ENCODE measurements around the gene ALS2CL.

The ALS2CL gene

DNA sequence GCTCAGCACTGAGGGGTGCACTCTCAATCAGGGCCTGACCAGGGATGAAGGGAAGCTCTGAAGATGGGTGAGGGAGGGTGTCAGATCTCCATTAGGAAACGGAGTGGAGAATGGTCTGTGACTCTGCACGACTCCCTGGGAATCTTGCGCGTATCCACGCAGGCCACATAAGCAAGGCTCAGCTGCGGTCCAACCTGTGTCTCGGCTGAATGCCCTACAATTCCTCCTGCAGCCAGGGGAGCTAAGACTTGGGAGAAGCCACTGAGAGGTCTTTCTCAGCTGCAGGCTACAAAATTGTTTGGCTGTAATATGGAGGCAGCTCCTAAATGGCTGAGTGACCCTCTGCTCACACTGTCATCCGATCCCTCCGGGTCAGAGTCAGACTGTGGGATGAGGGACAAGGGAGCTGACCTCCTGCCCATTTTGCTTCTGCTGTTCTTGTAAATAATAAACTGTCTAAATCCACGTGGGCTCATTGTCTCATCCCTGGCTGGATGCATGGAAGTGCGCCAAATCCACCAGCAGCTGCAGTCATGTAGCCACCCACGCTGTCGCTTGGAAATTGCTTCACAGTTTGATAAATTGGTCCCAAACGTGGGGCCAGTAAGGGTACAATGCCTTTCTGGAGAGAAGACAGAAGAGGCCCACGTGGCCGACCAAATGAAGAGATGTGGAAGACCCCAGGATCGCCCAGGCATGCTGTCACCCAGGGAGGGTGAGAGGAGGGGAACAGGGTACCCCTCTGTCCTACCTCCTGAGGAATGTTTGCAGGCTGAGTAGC is 30.5 kb downstream of the ALS2CL start:
- peak; percentile 41 for DNase-seq

DNA sequence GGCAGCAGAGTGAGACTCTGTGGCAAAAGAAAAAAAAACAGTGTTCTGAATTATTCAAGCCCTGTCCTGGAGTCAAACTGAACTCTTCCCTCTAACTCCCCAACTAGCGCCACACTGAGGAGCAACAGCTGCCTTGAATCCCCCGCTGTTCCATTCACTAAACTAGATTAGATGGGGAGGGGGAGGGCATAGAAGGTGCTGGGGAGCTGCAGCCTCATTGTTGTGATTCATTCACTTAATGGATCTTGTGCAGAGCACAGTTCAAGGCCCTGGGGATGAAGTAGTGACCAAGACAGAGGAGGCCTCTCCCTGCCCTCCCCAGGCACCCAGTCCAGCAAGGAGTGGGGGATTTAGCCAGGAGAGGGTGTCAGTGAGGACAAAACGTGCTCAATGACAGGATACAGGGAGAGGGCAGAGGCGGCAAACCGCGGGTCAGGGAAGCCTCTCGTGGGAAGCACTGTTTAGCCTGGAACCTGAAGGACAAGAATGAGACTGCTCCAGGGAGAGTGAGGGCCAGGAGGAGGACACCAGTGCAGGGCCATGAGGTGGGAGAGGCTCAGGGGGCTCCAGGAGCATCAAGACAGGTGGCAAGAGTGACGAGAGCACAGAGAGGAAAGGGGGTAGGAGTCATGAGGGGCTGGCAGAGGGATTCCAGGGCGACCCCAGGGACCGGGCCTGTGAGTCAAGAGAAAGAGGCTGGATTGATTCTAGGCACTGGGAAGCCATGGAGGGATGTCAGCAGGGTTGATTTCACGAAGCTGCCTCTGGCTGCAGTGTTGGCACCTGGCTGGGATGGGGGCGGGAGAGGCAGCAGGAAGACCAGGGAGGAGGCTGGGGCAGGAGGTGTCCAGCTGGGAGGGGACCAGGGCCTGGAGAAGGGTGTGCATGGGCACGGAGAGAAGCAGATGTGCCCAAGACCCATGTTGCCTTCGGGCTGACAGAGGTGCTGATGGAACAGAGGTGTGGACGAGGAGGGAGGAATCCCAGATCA is 31.4 kb downstream of the ALS2CL start:
- no peak for DNase-seq

DNA sequence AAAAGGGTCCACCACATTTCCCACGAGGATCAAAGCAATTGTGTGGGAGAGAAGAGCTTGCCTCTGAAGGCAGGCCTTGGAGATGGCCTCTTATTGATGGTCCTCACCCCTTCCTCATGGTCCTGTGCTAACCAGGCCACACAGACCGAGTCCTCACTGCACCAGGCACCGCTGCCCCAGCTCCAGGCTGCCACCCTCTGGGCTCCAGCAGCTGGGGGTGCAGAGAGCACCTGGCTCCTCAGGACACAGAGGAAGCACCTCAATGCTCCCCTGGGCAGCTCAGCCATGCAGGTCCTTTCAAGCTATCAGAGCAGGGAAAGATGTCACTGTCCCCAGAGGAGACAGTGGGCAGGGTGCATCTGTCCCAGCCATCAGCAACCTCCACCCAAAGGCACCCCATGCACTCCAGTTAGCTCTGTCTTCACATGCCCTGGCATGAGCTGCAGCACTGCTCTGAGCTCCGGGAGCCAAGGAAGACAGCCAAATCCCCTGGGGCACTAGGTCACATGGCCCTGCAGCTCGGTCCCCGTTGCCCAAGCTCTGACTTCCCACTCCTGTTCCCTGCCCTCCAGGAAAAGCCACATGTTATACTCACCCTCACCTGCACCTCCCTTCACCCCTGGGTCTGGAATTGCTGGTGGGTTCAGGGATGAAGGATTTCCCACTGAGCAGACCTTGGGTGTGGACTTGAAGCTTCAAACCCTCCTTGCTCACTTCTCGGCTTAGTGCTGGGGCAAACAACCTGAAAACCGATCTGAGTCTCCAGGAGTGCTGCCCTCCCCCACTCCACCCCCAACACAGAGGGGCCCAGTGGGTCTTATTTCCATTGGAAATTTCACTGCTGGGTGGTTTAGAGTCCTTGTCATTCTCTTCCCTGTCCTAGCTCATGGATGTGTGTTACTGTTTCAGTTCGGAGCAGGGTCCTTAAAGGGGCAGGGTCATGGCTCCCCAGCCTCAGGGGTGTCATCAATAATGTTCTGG is 32.6 kb downstream of the ALS2CL start:
- no peak for DNase-seq

DNA sequence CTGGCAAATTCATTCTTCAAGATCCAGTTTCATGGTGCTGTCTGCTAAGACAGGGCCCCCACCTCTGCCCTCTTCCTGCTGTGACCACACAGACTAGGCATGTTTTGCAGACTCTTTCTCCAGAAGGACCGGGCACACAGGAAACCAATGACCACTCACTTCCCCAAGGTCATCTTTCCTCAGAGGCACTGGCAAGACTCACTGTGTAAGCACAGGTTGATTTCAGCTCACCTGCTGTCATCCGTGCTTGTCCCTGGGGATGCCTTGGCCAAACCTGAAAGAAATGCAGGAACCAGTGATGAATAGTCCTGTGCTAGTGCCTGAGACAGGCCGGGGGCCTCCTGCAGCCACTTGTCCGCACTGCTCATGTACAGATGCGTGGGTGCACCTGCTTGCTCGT is 33.5 kb downstream of the ALS2CL start:
- DNase-seq, result no peak

DNA sequence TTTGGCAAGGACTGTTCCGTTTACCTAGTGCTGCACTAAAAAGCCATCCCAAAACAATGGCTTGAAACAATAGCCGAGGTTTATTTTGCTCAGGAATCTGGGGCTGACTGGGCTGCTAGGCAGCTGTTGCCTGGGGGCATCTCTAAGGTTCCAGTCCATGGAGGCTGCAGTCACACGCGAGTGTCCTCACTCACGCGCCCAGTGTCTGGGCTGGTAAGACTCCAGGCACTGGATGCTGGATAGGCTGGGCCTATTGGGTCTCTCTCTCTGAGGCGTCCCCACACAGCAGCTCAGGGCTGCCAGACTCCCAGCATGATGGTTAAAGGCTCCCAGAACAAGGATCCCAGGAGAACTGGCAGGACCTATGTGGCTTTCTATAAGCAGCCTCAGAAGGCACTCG is 34.2 kb downstream of the ALS2CL start:
- no peak for DNase-seq

DNA sequence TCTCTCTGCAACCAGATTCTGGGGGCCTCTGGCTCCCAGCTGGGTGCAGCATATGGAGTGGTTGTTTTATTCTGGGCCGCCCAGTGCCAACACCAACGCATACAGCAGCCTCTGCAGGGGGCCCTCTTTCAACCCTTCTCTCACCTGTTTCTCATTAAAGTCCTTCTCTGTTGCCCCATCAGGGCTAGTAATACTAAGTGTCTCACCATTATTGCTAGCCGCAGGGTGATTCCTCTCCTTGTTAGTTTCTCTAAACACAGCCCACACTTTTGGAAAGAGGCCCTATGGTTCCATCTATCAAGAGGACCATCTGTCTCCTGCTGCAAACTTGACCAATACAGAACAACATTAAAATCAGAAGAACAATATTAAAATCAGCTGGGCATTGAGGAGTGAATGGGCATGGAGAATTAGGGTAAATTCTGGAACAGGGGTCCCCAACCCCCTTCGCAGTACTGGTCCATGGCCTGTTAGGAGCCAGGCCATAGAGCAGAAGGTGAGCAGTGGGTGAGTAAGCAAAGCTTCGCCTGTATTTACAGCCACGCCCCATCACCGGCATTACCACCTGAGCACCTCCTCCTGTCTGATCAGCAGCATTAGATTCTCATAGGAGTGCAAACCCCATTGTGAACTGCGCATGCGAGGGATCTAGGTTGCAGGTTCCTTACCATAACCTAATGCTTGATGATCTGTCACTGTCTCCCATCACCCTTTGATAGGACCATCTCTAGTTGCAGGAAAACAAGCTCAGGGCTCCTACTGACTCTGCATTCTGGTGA is 36.5 kb downstream of the ALS2CL start:
- DNase-seq, result no peak

DNA sequence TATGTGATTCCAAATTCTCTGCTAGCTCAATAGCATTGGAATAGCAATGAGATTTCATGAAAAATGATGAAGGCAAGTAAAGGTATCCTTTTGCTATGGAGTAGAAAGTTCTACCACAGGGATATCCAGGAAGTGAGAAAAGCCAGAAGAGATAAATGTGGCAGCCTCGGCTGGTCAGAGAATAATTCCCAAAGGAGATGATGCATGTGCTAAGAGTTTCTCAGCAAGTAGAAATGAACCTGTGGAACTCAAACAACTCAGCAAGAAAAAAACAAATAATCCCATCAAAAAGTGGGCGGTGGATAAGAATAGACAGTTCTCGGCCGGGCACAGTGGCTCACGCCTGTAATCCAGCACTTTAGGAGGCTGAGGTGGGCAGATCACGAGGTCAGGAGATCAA is 38.2 kb downstream of the ALS2CL start:
- no peak for DNase-seq

DNA sequence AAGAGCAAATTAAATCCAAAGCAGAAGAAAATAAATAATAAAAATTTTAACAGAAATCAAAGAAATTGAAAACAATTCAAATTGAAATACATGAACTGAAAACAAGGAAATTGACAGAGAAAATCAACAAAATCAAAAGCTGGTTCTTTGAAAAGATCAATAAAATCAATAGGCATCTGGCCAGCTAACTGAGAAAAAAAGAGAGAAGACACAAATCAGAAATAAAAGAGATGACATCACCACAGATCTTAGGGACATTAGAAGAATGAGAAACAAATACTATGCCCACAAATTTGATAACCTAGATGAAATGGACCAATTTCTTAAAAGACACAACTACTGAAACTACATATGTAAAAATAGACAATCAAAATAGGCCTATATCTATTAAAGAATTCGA is 42.4 kb downstream of the ALS2CL start:
- no peak for DNase-seq

DNA sequence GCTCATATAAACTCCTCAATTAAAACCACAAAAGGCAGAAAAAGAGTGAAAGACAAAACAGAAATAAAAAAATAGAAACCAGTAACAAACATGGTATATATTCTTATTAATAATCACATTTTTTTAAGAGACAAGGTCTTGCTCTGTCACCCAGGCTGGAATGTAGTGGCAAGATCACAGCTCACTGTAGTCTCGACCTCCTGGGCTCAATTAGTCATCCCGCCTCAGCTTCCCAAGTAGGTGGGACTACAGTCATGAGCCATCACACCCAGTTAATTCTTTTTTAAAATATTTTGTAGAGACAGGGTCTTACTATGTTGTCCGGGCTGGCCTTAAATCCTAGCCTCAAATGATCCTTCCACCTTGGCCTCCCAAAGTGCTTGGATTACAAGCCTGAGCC is 44.0 kb downstream of the ALS2CL start:
- peak; percentile 42 for DNase-seq

DNA sequence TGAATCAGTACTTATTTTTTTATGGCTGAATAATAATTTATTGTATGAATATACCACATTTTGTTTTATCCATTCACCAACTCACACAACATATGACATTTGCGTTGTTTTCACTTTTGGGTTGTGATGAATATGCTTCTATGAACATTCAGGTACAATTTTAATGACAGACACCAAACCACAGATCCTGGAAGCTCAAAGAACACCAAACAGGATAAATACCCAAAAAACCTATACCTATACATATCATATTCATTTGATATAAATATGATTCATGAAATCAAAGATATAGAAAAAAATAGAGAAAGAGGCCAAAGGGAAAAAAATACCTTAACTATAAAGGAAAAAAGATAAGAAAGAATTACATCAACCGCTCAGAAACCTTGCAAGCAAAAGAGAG is 45.4 kb downstream of the ALS2CL start:
- DNase-seq, result no peak

DNA sequence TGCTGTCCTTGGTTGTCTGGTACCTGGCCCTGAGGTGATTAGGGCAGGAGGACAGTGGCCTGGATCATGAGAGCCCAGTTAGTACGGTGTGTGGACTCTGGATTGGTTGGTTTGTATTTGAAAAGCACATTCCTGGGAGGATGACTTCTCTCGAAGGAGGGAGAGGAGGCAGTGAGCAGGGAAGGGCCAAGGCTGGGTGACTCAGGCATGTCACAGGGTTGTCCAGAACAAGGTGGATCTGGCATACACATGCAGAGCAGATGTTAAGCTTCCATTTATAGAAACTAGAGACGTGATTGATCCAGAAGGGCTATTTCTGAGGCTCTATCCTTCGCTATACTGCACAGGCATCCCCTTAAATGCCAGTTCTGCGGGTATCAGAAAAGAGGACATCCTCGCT is 46.8 kb downstream of the ALS2CL start:
- DNase-seq, result peak; percentile 51

DNA sequence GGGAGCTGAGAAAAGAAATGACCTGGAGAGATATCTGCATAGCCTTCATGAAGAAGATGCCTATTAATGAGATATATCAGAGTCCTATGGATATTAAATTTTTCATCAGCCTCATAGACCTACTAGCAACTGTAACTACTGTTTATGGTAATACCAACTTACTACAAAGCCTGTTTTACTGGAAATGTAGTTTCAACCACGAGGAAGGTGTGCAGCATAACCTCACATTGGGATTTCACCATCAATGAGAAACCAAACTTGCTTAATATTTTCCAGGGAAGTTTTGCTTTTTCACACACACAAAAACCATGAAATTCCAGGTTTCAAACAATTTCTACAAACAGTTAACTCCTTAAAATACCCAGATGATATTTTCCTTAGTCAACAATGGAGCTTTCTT is 49.8 kb downstream of the ALS2CL start:
- DNase-seq, result no peak

DNA sequence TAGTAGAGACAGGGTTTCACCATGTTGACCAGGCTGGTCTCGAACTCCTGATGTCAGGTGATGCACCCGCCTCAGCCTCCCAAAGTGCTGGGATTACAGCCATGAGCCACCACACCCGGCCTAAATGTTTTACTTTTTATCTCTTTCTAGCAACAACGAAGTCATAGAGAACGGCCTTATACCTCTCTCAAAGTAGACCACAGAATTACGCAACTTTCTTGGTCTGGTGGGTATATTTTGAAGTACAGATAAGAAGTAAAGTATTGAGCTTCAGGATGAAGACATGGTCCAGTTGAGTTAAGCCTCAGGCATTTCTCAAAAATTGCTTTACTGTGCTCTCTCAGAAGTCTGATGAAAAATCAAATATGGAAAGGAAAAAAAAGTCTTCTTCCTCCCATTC is 50.5 kb downstream of the ALS2CL start:
- no peak for DNase-seq

DNA sequence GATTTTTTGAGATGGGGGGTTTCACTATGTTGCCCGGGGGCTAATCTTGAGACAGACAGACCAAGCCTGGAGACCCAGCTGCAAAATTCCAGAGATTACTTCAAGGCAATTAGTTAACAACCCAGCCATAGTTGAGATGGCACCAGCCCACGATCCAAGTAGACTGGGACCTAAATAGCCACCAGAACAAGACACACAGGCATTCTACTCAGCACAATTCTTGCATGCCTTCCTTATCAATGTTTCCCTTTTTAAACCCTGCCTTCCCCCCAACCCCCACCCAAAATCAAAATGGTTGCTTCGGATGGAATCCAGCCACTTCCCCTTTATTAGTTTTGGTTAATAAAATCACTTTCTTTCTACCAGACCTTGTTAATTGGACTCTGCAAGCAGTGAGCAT is 52.6 kb downstream of the ALS2CL start:
- DNase-seq, result no peak

DNA sequence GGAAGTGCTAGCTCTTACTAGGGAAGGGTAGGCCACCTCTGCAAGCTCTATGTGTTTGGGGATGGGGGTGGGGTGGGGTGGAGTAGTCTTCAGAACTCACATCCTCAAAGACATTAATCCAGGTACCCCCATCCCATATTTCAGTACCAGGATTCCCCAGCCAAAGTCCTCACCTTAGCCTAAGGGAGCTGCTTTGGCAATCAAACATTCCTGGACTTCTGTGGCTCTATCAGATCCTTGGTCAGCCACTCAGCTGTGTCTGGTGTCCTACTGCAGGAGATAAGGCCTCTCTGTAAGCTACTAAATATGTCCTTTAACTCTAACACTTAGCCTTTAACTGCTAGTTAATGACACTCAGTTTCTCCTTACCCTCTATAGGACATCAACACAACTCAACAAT is 54.3 kb downstream of the ALS2CL start:
- DNase-seq, result no peak

DNA sequence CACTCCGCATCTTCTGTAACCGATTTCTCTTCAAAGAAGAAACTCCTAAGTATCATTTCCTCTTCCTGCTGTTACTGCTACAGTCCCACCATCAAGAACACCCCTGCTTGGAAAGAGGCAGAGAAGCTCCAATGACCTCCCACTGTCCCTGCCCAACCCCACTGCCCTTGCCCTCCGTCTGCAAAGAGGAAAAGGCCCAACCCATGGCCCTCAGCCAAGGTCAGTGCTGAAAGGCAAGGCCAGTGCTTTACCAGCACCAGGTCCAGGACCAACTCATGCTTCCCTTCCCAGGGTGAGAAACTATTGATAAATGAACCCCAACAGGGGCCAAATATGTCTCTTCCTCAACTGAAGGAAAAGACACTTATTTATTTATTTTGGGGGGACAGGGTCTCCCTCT is 58.6 kb downstream of the ALS2CL start:
- DNase-seq, result no peak

DNA sequence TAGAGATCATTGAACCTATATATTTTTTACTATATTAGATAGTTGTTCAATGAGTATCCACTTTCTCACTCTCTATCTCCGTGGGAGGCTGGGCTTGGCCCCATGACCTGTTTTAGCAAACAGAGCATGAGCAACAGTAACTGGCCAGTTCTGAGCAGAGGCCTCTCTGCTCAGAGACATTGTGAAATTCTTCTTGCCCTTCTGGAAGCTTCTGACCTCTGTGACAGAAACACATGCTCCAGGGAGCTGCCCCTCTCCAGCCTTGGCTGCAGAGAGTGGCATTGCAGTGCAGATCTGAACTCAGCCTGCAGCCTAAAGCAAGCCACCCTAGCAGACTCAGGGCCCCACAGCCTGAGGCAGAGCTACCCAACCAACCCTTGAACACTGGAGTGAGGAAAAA is 60.7 kb downstream of the ALS2CL start:
- DNase-seq, result no peak

DNA sequence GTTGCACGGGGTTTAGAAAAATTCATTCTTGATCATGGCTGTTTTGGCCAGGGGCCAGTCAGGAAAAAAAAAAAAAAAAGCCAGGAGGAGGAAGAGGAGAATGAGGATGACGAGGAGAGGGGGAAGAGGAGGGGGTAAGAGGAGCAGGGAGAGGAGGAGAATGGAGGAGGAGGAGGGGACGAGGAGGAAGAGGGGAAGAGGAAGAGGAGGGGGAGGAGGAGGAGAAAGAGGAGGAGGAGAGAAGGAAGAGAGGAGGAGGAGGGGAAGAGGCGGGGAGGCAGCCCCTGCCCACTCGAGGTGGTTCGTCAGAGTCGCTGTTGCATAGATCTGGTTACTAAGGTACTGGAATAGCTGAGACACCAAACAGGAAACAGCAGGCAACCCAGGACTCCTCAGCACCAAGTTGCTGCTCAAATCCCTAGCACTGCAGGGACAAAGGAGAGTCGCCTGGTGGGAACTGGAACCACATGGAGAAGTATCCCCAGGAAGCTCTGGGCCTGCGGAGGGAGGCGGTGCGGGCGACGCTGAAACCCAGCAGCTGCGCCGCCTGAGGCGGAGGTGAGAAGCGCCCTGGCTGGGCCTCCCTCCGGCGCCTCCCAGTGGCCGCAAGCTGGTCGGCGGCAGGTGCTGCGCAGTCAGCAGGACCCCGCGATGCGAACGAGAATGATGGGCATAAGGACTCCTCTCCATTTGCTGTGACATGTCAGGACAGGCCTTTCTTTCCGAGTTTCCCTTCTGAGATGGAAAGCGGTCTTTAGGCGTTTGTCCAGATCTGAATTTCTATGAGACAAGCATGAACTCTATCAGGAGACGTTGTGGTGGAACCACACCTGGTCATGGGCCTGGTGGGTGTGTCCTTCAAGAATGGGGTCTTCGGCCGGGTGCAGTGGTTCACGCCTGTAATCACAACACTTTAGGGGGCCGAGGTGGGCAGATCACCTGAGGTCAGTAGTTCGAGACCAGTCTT is 63.6 kb downstream of the ALS2CL start:
- DNase-seq, result peak; percentile 80

DNA sequence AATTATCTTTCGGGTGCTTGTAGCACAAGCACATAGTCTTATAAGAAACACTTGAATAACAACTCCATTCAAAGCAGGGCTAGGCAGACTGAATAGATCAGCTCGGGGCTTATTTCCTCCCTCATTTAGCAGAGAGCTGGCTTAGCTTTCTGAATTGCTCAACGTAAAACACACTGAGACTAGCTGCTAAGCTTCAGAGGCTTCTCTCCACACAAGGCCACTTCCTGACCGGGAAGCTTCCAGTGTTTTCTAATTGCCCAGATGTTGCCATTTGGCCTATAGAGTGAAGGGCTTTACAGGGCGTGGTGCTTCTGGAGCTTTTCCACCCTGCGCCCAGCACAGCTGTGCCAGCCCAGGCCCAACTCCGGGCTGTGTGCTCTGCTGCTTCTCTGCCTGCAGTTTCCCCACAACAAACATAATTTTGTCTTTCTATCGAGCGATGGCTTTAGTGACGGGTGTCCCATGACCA is 64.5 kb downstream of the ALS2CL start:
- no peak for DNase-seq

DNA sequence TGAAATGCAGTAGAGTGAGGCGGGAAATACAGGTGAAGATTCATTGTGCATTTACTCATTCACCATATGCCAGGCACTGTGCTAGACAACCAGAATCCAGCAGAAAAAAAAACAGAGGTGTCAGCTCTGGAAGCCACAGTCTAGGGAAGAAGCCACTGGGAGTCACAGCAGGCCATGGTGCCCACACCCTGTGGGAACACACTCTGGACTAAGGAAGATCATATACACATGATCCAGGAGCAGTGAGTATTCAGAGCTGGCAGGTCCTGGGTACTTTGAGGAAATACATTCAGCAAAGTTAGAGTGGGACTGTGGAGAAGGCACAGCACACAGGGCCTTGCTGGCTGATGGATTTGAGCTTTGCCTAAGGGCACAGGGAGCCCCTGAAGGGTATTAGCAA is 66.4 kb downstream of the ALS2CL start:
- DNase-seq, result no peak

DNA sequence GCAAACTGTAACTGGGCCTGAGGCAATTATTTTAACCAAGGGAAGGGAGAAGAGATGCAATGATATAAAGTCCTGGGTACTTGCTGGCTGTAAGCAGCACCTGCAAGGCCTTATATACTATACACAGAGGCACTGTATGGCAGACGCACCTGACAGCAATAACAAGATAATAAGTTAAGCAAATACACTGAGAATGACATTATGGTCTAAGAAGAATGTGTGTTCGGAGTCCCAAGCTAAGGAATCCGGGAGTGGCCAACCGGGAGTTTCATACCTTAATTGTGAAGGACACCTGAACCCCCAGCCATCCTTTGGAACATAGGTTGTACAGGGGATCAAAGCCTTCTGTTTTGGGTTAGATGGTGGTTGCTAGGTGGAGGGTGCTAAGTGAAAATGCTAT is 67.4 kb downstream of the ALS2CL start:
- no peak for DNase-seq
